Measurements from ENCODE around the gene STOM.
"Not testable (repeated sequence)": the region's sequence is repeated elsewhere in the genome, so short reads cannot be mapped to it uniquely, and the experiment has no call there.

STOM gene

DNA sequence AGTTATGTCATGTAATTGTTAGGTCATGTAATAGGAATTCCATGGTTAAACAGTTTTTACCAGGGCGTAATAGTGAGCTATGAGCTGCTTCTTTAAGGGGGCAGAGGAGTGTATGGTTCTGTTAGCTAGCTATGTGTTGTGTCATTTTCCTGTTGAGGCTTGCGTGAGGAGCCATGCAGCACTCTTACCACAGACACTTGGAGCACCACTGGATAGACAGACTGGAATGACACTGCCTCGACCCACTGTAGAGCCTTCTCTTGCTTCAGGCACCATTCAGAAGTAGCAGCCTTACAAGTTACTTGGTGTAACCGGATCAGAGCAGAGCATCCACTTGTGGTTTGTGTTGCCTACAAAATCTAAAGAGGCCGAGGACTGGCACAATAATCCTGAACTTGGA, 28.3 kb upstream of the STOM start:
- TF ChIP-seq CTCF (IDR thresholded peaks at IDR 0.05; ENCODE audit: borderline replicate concordance, extremely low read depth, low read length, poor library complexity, severe bottlenecking): no peak
- TF ChIP-seq EZH2 (IDR thresholded peaks at IDR 0.05; ENCODE audit: borderline replicate concordance, low read depth, low read length, severe bottlenecking): no peak
- Histone ChIP-seq H3K9ac (ENCODE audit: low read depth, low read length) (no peak overlapping the region), H3K27me3 (ENCODE audit: insufficient read depth, low read length, poor library complexity) (no peaks in the 10 kb centered on the region), H3K4me3 (ENCODE audit: low read depth in 1 of 2, low read length in 2 of 2) (no peak overlapping the region), H3K4me2 (ENCODE audit: insufficient read depth, low read length) (no peak overlapping the region), H3K27ac (ENCODE audit: low read length) (no peak overlapping the region), H3K9me3 (ENCODE audit: insufficient read depth, low read length, severe bottlenecking) (no peaks in the 10 kb centered on the region), H3K36me3 (ENCODE audit: insufficient read depth, low read length) (no peaks in the 10 kb centered on the region), H3K4me1 (ENCODE audit: insufficient read depth, low read length) (0 out of 2 replicates have a peak, but pooled peaks cover under 1% of the 10 kb centered on the region), H2AFZ (ENCODE audit: low read depth, low read length) (no peak overlapping the region), H3K79me2 (ENCODE audit: insufficient read depth, low read length) (no peaks in the 10 kb centered on the region), H4K20me1 (ENCODE audit: insufficient read depth, low read length) (no peaks in the 10 kb centered on the region)
- DNase-seq (no peak), ATAC-seq (ENCODE audit: insufficient read depth, low read depth) (no peak)

GRCh38 chr9:121397277-121397676, 27.2 kb upstream of the STOM start:
- ATAC-seq (ENCODE audit: insufficient read depth, low read depth); H3K4me2 ChIP-seq (ENCODE audit: insufficient read depth, low read length); H3K4me1 ChIP-seq (ENCODE audit: insufficient read depth, low read length); H3K27ac ChIP-seq (ENCODE audit: low read length); H3K36me3 ChIP-seq (ENCODE audit: insufficient read depth, low read length); H3K9ac ChIP-seq (ENCODE audit: low read depth, low read length); H3K27me3 ChIP-seq (ENCODE audit: insufficient read depth, low read length, poor library complexity); H3K79me2 ChIP-seq (ENCODE audit: insufficient read depth, low read length); H4K20me1 ChIP-seq (ENCODE audit: insufficient read depth, low read length); H3K9me3 ChIP-seq (ENCODE audit: insufficient read depth, low read length, severe bottlenecking); H2AFZ ChIP-seq (ENCODE audit: low read depth, low read length); H3K4me3 ChIP-seq (ENCODE audit: low read depth in 1 of 2, low read length in 2 of 2); DNase-seq: not testable (repeated sequence)

- ATAC-seq (ENCODE audit: insufficient read depth, low read depth) (no peak), DNase-seq (no peak)
- H3K9me3 ChIP-seq (ENCODE audit: insufficient read depth, low read length, severe bottlenecking): no peaks in the 10 kb centered on the region
- H3K27ac ChIP-seq (ENCODE audit: low read length): no peak overlapping the region
- no peak overlapping the region for H2AFZ ChIP-seq (ENCODE audit: low read depth, low read length)
- H3K36me3 ChIP-seq (ENCODE audit: insufficient read depth, low read length): no peaks in the 10 kb centered on the region
- no peak for TF ChIP-seq EZH2 (IDR thresholded peaks at IDR 0.05; ENCODE audit: borderline replicate concordance, low read depth, low read length, severe bottlenecking)
- TF ChIP-seq CTCF (IDR thresholded peaks at IDR 0.05; ENCODE audit: borderline replicate concordance, extremely low read depth, low read length, poor library complexity, severe bottlenecking): no peak
- H3K4me1 ChIP-seq (ENCODE audit: insufficient read depth, low read length): 0 out of 2 replicates have a peak, but pooled peaks cover 4% of the 10 kb centered on the region
- H4K20me1 ChIP-seq (ENCODE audit: insufficient read depth, low read length): no peaks in the 10 kb centered on the region
- peaks cover 9% of the 10 kb centered on the region for H3K27me3 ChIP-seq (ENCODE audit: insufficient read depth, low read length, poor library complexity)
- no peak overlapping the region for H3K4me2 ChIP-seq (ENCODE audit: insufficient read depth, low read length)
- no peaks in the 10 kb centered on the region for H3K79me2 ChIP-seq (ENCODE audit: insufficient read depth, low read length)
- no peak overlapping the region for H3K4me3 ChIP-seq (ENCODE audit: low read depth in 1 of 2, low read length in 2 of 2)
- H3K9ac ChIP-seq (ENCODE audit: low read depth, low read length): no peak overlapping the region
Observed at GRCh38 chr9:121395558-121395957, 25.5 kb upstream of the STOM start.

DNA sequence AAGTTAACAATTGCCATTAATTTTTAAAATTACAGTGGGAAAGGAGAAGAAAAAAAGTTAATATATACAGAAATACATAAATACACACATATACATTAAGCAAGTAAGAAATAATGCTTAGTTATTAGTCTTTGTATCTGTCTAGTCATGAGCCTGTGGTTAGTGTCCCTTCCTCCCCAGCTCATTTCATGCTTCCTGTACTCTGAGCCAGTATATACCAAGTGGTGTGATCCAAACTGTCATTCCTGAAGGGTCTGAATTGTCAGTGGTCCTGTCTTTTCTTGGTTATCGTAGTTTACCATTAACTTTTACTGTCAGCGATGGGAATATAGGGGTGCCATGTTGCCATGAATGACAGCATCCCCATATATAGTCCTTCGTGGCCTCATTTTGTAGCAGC, 24.2 kb upstream of the STOM start:
- no peak overlapping the region for H3K4me2 ChIP-seq (ENCODE audit: insufficient read depth, low read length)
- H2AFZ ChIP-seq (ENCODE audit: low read depth, low read length): no peak overlapping the region
- ATAC-seq (ENCODE audit: insufficient read depth, low read depth): no peak
- 0 out of 2 replicates have a peak, but pooled peaks cover 4% of the 10 kb centered on the region for H3K4me1 ChIP-seq (ENCODE audit: insufficient read depth, low read length)
- no peaks in the 10 kb centered on the region for H3K79me2 ChIP-seq (ENCODE audit: insufficient read depth, low read length)
- no peaks in the 10 kb centered on the region for H3K9me3 ChIP-seq (ENCODE audit: insufficient read depth, low read length, severe bottlenecking)
- H3K27ac ChIP-seq (ENCODE audit: low read length): no peak overlapping the region
- H3K9ac ChIP-seq (ENCODE audit: low read depth, low read length): no peak overlapping the region
- no peaks in the 10 kb centered on the region for H3K36me3 ChIP-seq (ENCODE audit: insufficient read depth, low read length)
- no peak overlapping the region for H3K4me3 ChIP-seq (ENCODE audit: low read depth in 1 of 2, low read length in 2 of 2)
- TF ChIP-seq CTCF (IDR thresholded peaks at IDR 0.05; ENCODE audit: borderline replicate concordance, extremely low read depth, low read length, poor library complexity, severe bottlenecking): no peak
- no peak for TF ChIP-seq EZH2 (IDR thresholded peaks at IDR 0.05; ENCODE audit: borderline replicate concordance, low read depth, low read length, severe bottlenecking)
- H4K20me1 ChIP-seq (ENCODE audit: insufficient read depth, low read length): no peaks in the 10 kb centered on the region
- H3K27me3 ChIP-seq (ENCODE audit: insufficient read depth, low read length, poor library complexity): peaks cover 9% of the 10 kb centered on the region
- DNase-seq: no peak
